Activated CD4-positive, alpha-beta T cell treated with anti-CD3 and anti-CD28 coated beads, Interleukin-2, amount 10 ng/mL, durations not matched to agents 24 days and 14 days (primary cell): ENCODE measurements around the gene KLF15. TPM values are rescaled to one million over a fixed set of nuclear protein-coding genes. Genes with fewer than 3 reads are reported as not detected.
"Not testable (repeated sequence)": the region's sequence is repeated elsewhere in the genome, so short reads cannot be mapped to it uniquely, and the experiment has no call there.

Source experiments
- DNase-seq: peaks from one replicate; pipeline ENCODE4 v3.0.0; 2022
- H3K27ac Mint-ChIP-seq: one replicate; pipeline ENCODE4 v1.8.0; 2022; ENCODE audit warnings: mild to moderate bottlenecking, mixed read lengths
- H3K27me3 Mint-ChIP-seq: one replicate; pipeline ENCODE4 v1.8.0; 2022; ENCODE audit warnings: mixed read lengths
- H3K36me3 Mint-ChIP-seq: one replicate; pipeline ENCODE4 v1.8.0; 2022; ENCODE audit warnings: low read depth, mild to moderate bottlenecking, mixed read lengths
- H3K4me1 Mint-ChIP-seq: one replicate; pipeline ENCODE4 v1.8.0; 2021; ENCODE audit warnings: mixed read lengths
- H3K4me3 Mint-ChIP-seq: one replicate; pipeline ENCODE4 v1.8.0; 2022; ENCODE audit warnings: mild to moderate bottlenecking, moderate library complexity, mixed read lengths
- H3K9me3 Mint-ChIP-seq: one replicate; pipeline ENCODE4 v1.8.0; 2021; ENCODE audit warnings: mixed read lengths
- intact Hi-C: fragments of 100-400 bp; cut with micrococcal nuclease; formaldehyde crosslinking; loops from one replicate; pipeline ENCODE4 v1.15.1; 2023
- total RNA-seq: library from RNA; stranded (reverse); gene quantifications from 2 replicates; pipeline ENCODE4 v1.2.3, GENCODE V29; 2022

Gene KLF15
- total RNA-seq, 1 donor from 2014 or later = 0.28 TPM

GRCh38 chr3:126340943-126341754 lies 16.1 kb downstream of the KLF15 start:
- no peaks in the 10 kb centered on the region for H3K9me3 Mint-ChIP-seq
- no peak overlapping the region for H3K27ac Mint-ChIP-seq
- no peak overlapping the region for H3K4me3 Mint-ChIP-seq
- DNase-seq = peak; percentile 45
- no peaks in the 10 kb centered on the region for H3K4me1 Mint-ChIP-seq
- intact Hi-C loops = no loop called here
- no peaks in the 10 kb centered on the region for H3K27me3 Mint-ChIP-seq
- H3K36me3 Mint-ChIP-seq = no peaks in the 10 kb centered on the region

- DNase-seq = peak; percentile 28
- Mint-ChIP-seq H3K27me3 (no peaks in the 10 kb centered on the region), H3K9me3 (no peaks in the 10 kb centered on the region), H3K4me1 (no peaks in the 10 kb centered on the region), H3K36me3 (no peaks in the 10 kb centered on the region), H3K27ac (no peak overlapping the region), H3K4me3 (no peak overlapping the region)
- intact Hi-C loops = no loop called here
Observed at GRCh38 chr3:126340596-126340942, 16.6 kb downstream of the KLF15 start.

- DNase-seq = peak; percentile 28
- H3K4me1 Mint-ChIP-seq = no peaks in the 10 kb centered on the region
- H3K9me3 Mint-ChIP-seq = no peaks in the 10 kb centered on the region
- no peaks in the 10 kb centered on the region for H3K36me3 Mint-ChIP-seq
- H3K4me3 Mint-ChIP-seq = no peak overlapping the region
- H3K27ac Mint-ChIP-seq = no peak overlapping the region
- intact Hi-C loops = no loop called here
- H3K27me3 Mint-ChIP-seq = no peaks in the 10 kb centered on the region
Observed at GRCh38 chr3:126340081-126340511, 17.1 kb downstream of the KLF15 start.

- no peak overlapping the region for H3K27ac Mint-ChIP-seq
- no peak for DNase-seq
- no peaks in the 10 kb centered on the region for H3K4me1 Mint-ChIP-seq
- intact Hi-C loops = no loop called here
- no peaks in the 10 kb centered on the region for H3K9me3 Mint-ChIP-seq
- H3K36me3 Mint-ChIP-seq = no peaks in the 10 kb centered on the region
- H3K4me3 Mint-ChIP-seq = no peak overlapping the region
- no peaks in the 10 kb centered on the region for H3K27me3 Mint-ChIP-seq
Observed at GRCh38 chr3:126339466-126339865, 17.7 kb downstream of the KLF15 start.

GRCh38 chr3:126338790-126339288 lies 18.4 kb downstream of the KLF15 start:
- Mint-ChIP-seq H3K27me3 (no peaks in the 10 kb centered on the region), H3K27ac (no peak overlapping the region), H3K36me3 (no peaks in the 10 kb centered on the region), H3K4me3 (no peak overlapping the region), H3K4me1 (no peaks in the 10 kb centered on the region), H3K9me3 (no peaks in the 10 kb centered on the region)
- no peak for DNase-seq
- intact Hi-C loops = no loop called here

- Mint-ChIP-seq H3K27me3 (no peaks in the 10 kb centered on the region), H3K4me3 (no peak overlapping the region), H3K9me3 (no peaks in the 10 kb centered on the region), H3K27ac (no peak overlapping the region), H3K4me1 (no peaks in the 10 kb centered on the region), H3K36me3 (no peaks in the 10 kb centered on the region)
- no peak for DNase-seq
- intact Hi-C loops = no loop called here
Observed at GRCh38 chr3:126337980-126338651, 19.1 kb downstream of the KLF15 start.

- H3K9me3 Mint-ChIP-seq, H3K36me3 Mint-ChIP-seq, DNase-seq, H3K4me1 Mint-ChIP-seq, intact Hi-C loops, H3K27me3 Mint-ChIP-seq, H3K27ac Mint-ChIP-seq, H3K4me3 Mint-ChIP-seq: not testable (repeated sequence)
Observed at GRCh38 chr3:126331812-126332336, 25.3 kb downstream of the KLF15 start.

- H3K4me1 Mint-ChIP-seq = no peaks in the 10 kb centered on the region
- no peak for DNase-seq
- no peaks in the 10 kb centered on the region for H3K27me3 Mint-ChIP-seq
- peaks cover 8% of the 10 kb centered on the region for H3K9me3 Mint-ChIP-seq
- H3K4me3 Mint-ChIP-seq = no peak overlapping the region
- intact Hi-C loops = no loop called here
- H3K36me3 Mint-ChIP-seq = no peaks in the 10 kb centered on the region
- H3K27ac Mint-ChIP-seq = no peak overlapping the region
Observed at GRCh38 chr3:126329927-126330725, 27.1 kb downstream of the KLF15 start.

- intact Hi-C loops = no loop called here
- no peaks in the 10 kb centered on the region for H3K4me1 Mint-ChIP-seq
Observed at GRCh38 chr3:126326629-126327028, 30.6 kb downstream of the KLF15 start.

GRCh38 chr3:126322181-126322967 lies 34.8 kb downstream of the KLF15 start:
- Mint-ChIP-seq H3K36me3 (no peaks in the 10 kb centered on the region), H3K4me3 (no peak overlapping the region), H3K9me3 (peaks cover 4% of the 10 kb centered on the region), H3K27me3 (no peaks in the 10 kb centered on the region), H3K4me1 (no peaks in the 10 kb centered on the region), H3K27ac (no peak overlapping the region)
- DNase-seq = no peak
- intact Hi-C loops = no loop called here

More at GRCh38 chr3:126326629-126327028, 30.6 kb downstream of the KLF15 start:
- H3K27me3 Mint-ChIP-seq = no peaks in the 10 kb centered on the region
- no peak overlapping the region for H3K27ac Mint-ChIP-seq
- DNase-seq = no peak
- H3K9me3 Mint-ChIP-seq = peaks cover 8% of the 10 kb centered on the region
- no peak overlapping the region for H3K4me3 Mint-ChIP-seq
- H3K36me3 Mint-ChIP-seq = no peaks in the 10 kb centered on the region

GRCh38 chr3:126321490-126321889 lies 35.7 kb downstream of the KLF15 start:
- peak; percentile 23 for DNase-seq
- Mint-ChIP-seq H3K4me1 (no peaks in the 10 kb centered on the region), H3K27ac (no peak overlapping the region), H3K4me3 (no peak overlapping the region), H3K9me3 (peaks cover 3% of the 10 kb centered on the region), H3K36me3 (no peaks in the 10 kb centered on the region), H3K27me3 (no peaks in the 10 kb centered on the region)
- intact Hi-C loops = no loop called here

GRCh38 chr3:126320517-126321293 lies 36.5 kb downstream of the KLF15 start:
- no peaks in the 10 kb centered on the region for H3K36me3 Mint-ChIP-seq
- no peaks in the 10 kb centered on the region for H3K9me3 Mint-ChIP-seq
- no peak overlapping the region for H3K4me3 Mint-ChIP-seq
- no peaks in the 10 kb centered on the region for H3K27me3 Mint-ChIP-seq
- no peak overlapping the region for H3K27ac Mint-ChIP-seq
- intact Hi-C loops = no loop called here
- peak; percentile 37 for DNase-seq
- H3K4me1 Mint-ChIP-seq = no peaks in the 10 kb centered on the region
